NCI-H460 (cell line): Measurements from ENCODE around the gene CD276. TPM values are rescaled to one million over a fixed set of nuclear protein-coding genes. Genes with fewer than 3 reads are reported as not detected.
"Not testable (repeated sequence)": the region's sequence is repeated elsewhere in the genome, so short reads cannot be mapped to it uniquely, and the experiment has no call there.

ENCODE experiments used
- DNase-seq: peaks from one replicate; pipeline ENCODE4 v3.0.0-alpha.2; 2016; ENCODE audit warnings: low read depth; ENCODE audit errors: extremely low read depth
- total RNA-seq: library from RNA; depleted of rRNA; stranded (reverse); fragments of >200 nt; shearing (Covaris generic); gene quantifications from 2 replicates; pipeline ENCODE4 v1.2.3, GENCODE V29; 2014

Gene CD276
- total RNA-seq, 1 experiment from 2014 or later = 30.2 TPM

- DNase-seq = no peak
Observed at GRCh38 chr15:73708691-73709090, 24.5 kb downstream of the CD276 start.

GRCh38 chr15:73709241-73709640 lies 25.1 kb downstream of the CD276 start:
- no peak for DNase-seq

GRCh38 chr15:73709686-73710085 lies 25.5 kb downstream of the CD276 start:
- no peak for DNase-seq

- no peak for DNase-seq
Observed at GRCh38 chr15:73710321-73710720, 26.1 kb downstream of the CD276 start.

GRCh38 chr15:73711526-73711925 lies 27.3 kb downstream of the CD276 start:
- no peak for DNase-seq

GRCh38 chr15:73712107-73712506 lies 27.9 kb downstream of the CD276 start:
- DNase-seq = no peak

GRCh38 chr15:73714695-73715301 lies 30.6 kb downstream of the CD276 start:
- no peak for DNase-seq

GRCh38 chr15:73715417-73715816 lies 31.2 kb downstream of the CD276 start:
- DNase-seq = no peak

- no peak for DNase-seq
Observed at GRCh38 chr15:73716417-73716816, 32.2 kb downstream of the CD276 start.

GRCh38 chr15:73717206-73717605 lies 33.0 kb downstream of the CD276 start:
- no peak for DNase-seq

- no peak for DNase-seq
Observed at GRCh38 chr15:73717802-73718201, 33.6 kb downstream of the CD276 start.

- no peak for DNase-seq
Observed at GRCh38 chr15:73718694-73719093, 34.5 kb downstream of the CD276 start.

GRCh38 chr15:73722425-73722824 lies 38.2 kb downstream of the CD276 start:
- DNase-seq = no peak

- DNase-seq = no peak
Observed at GRCh38 chr15:73723191-73723590, 39.0 kb downstream of the CD276 start.

- DNase-seq = no peak
Observed at GRCh38 chr15:73724212-73724611, 40.0 kb downstream of the CD276 start.

GRCh38 chr15:73727330-73727976 lies 43.3 kb downstream of the CD276 start:
- no peak for DNase-seq

GRCh38 chr15:73732051-73732450 lies 47.9 kb downstream of the CD276 start:
- DNase-seq = not testable (repeated sequence)

- DNase-seq = no peak
Observed at GRCh38 chr15:73732930-73733329, 48.7 kb downstream of the CD276 start.

GRCh38 chr15:73737535-73737934 lies 53.4 kb downstream of the CD276 start:
- DNase-seq = no peak

GRCh38 chr15:73740152-73741048 lies 56.2 kb downstream of the CD276 start:
- DNase-seq = no peak

GRCh38 chr15:73741321-73741836 lies 57.2 kb downstream of the CD276 start:
- no peak for DNase-seq
